ENCODE results near the gene TMPRSS15. TPM values are rescaled to one million over a fixed set of nuclear protein-coding genes. Genes with fewer than 3 reads are reported as not detected.

The TMPRSS15 gene
- total RNA-seq, 1 donor from 2014 or later, result not detected

DNA sequence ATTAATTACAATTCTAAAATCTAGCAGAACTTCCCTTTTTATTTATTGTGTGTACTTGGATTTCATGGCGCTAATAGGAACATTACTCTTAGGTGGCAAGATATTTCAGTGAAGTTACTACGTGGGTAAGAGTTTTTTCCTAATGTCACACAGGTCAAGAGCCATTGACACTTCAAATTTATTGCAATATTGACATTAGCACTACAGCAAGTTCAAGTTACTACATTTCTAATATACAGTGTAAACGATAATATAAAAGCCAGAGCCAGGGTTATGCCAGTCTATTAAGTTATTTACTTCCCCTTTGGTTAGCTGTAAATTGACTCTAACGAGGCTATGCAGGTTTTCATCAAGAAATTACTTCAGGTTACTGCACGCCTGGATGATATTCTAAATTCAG lies 129.2 kb downstream of the TMPRSS15 start:
- H3K4me1 Mint-ChIP-seq, result no peaks in the 10 kb centered on the region
- no peak for DNase-seq (ENCODE audit: low read depth, low spot score)
- no peaks in the 10 kb centered on the region for H3K36me3 Mint-ChIP-seq (ENCODE audit: low read depth)
- H3K27me3 Mint-ChIP-seq (ENCODE audit: low read depth), result no peaks in the 10 kb centered on the region
- no peaks in the 10 kb centered on the region for H3K9me3 Mint-ChIP-seq
- H3K4me3 Mint-ChIP-seq, result no peak overlapping the region
- TF ChIP-seq, protein P1, sequence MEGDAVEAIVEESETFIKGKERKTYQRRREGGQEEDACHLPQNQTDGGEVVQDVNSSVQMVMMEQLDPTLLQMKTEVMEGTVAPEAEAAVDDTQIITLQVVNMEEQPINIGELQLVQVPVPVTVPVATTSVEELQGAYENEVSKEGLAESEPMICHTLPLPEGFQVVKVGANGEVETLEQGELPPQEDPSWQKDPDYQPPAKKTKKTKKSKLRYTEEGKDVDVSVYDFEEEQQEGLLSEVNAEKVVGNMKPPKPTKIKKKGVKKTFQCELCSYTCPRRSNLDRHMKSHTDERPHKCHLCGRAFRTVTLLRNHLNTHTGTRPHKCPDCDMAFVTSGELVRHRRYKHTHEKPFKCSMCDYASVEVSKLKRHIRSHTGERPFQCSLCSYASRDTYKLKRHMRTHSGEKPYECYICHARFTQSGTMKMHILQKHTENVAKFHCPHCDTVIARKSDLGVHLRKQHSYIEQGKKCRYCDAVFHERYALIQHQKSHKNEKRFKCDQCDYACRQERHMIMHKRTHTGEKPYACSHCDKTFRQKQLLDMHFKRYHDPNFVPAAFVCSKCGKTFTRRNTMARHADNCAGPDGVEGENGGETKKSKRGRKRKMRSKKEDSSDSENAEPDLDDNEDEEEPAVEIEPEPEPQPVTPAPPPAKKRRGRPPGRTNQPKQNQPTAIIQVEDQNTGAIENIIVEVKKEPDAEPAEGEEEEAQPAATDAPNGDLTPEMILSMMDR (conservative IDR thresholded peaks at IDR 0.05), result no peak
- H3K27ac Mint-ChIP-seq (ENCODE audit: unreplicated experiment), result no peak overlapping the region

DNA sequence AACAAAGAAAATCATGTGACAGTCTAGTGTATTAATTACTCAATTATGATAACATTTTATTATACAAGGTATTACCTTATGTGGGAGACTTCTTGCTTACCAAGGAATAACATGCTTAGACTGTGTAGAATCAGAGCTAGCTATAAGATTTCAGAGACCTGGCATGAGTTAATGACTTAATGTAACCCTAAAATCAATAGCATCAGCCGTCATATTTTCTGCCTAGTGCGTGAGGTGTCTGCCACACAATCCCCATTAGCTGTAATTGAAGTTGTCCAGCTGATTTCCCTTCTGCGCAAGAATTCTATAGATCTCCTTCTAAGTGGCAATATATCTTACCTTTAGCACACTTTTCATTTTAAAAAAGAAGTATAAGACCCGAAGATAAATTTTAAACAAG lies 130.2 kb downstream of the TMPRSS15 start:
- Mint-ChIP-seq H3K9me3 (peaks cover 3% of the 10 kb centered on the region), H3K27ac (ENCODE audit: unreplicated experiment) (no peak overlapping the region), H3K4me1 (no peaks in the 10 kb centered on the region), H3K27me3 (ENCODE audit: low read depth) (no peaks in the 10 kb centered on the region), H3K4me3 (no peak overlapping the region), H3K36me3 (ENCODE audit: low read depth) (no peaks in the 10 kb centered on the region)
- DNase-seq (ENCODE audit: low read depth, low spot score), result no peak
- TF ChIP-seq, protein P1 (conservative IDR thresholded peaks at IDR 0.05), result no peak

DNA sequence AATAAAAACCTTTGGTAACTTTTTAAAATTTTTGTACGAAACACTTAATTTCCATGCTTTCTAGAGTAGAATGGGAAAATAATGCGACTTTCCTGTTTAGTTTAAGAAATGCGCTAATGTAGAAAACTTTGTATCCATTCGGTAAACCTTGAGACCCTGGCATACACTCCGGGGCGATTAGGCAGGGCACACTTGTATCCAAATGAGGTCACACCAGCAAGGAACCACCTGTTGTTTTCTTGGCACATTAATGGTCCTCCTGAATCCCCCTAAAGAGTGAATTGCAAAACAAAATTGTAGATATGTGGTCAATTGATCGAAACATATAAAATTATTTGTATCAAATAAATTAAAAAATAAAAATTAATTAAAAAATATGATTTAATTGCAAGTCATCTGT lies 133.7 kb downstream of the TMPRSS15 start:
- Mint-ChIP-seq H3K27me3 (ENCODE audit: low read depth) (no peaks in the 10 kb centered on the region), H3K36me3 (ENCODE audit: low read depth) (no peaks in the 10 kb centered on the region), H3K27ac (ENCODE audit: unreplicated experiment) (no peak overlapping the region), H3K4me3 (no peak overlapping the region), H3K4me1 (no peaks in the 10 kb centered on the region), H3K9me3 (peaks cover 3% of the 10 kb centered on the region)
- no peak for DNase-seq (ENCODE audit: low read depth, low spot score)
- TF ChIP-seq, protein P1 (conservative IDR thresholded peaks at IDR 0.05), result no peak

DNA sequence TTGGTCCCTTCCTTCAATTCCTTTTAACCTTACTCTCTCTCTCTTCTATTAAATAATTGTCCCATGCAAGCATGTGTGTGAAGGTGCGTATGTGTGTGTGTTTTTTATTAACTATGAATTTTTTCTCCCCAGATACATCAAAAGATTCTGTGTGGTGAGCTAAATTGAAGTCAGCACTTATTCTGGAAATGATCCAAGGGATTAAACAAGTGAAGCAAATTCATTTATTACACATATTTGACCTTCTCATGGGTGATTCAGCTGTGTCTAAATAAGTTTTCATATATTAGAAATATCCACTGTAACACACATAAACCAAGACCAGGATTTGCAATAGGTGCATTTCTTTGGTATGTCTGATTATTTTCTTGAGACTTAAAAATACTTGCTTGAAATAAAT lies 134.7 kb downstream of the TMPRSS15 start:
- Mint-ChIP-seq H3K36me3 (ENCODE audit: low read depth) (no peaks in the 10 kb centered on the region), H3K27ac (ENCODE audit: unreplicated experiment) (no peak overlapping the region), H3K27me3 (ENCODE audit: low read depth) (no peaks in the 10 kb centered on the region), H3K4me1 (no peaks in the 10 kb centered on the region), H3K4me3 (no peak overlapping the region), H3K9me3 (peaks cover 3% of the 10 kb centered on the region)
- TF ChIP-seq, protein P1 (conservative IDR thresholded peaks at IDR 0.05), result no peak
- DNase-seq (ENCODE audit: low read depth, low spot score), result no peak

DNA sequence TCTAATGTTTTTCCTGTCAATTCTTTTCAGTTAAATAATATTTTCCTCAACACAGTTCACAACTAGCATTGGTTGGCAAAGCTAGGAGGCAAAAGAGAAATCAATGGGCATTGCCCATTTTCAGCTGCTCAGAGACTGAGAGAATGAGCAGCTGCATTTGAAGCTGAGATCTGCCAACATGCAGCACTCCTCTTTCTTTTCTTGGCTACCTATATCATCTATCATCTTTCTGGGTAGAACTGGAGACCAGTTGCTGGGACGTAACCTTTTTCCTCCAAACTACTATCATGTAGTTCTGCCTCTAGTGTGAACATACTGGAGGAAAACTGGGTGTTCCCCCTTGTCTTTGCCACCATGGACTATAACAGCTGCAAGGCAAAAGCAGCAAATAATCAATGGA lies 136.1 kb downstream of the TMPRSS15 start:
- Mint-ChIP-seq H3K36me3 (ENCODE audit: low read depth) (no peaks in the 10 kb centered on the region), H3K9me3 (peaks cover 3% of the 10 kb centered on the region), H3K27me3 (ENCODE audit: low read depth) (no peaks in the 10 kb centered on the region), H3K4me3 (no peak overlapping the region), H3K27ac (ENCODE audit: unreplicated experiment) (no peak overlapping the region), H3K4me1 (no peaks in the 10 kb centered on the region)
- DNase-seq (ENCODE audit: low read depth, low spot score), result no peak
- TF ChIP-seq, protein P1 (conservative IDR thresholded peaks at IDR 0.05), result no peak

DNA sequence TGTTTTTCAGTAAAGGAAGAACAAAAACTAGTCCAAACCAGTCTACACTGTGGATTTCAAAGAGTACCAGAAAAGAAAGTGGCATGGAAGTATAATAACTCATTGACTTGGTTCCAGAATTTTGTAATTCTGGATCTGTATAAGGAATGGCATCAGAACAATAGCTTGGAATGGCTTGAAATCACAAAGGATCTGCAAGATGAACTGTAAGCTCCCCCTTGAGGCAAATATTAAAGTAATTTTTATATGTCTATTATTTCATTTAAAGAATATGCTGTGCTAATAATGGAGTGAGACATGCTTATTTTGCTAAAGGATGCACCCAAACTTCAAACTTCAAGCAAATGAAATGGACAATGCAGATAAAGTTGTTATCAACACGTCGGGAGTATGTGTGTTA lies 137.6 kb downstream of the TMPRSS15 start:
- no peak overlapping the region for H3K27ac Mint-ChIP-seq (ENCODE audit: unreplicated experiment)
- H3K4me3 Mint-ChIP-seq, result no peak overlapping the region
- no peaks in the 10 kb centered on the region for H3K4me1 Mint-ChIP-seq
- no peak for DNase-seq (ENCODE audit: low read depth, low spot score)
- TF ChIP-seq, protein P1 (conservative IDR thresholded peaks at IDR 0.05), result no peak
- no peaks in the 10 kb centered on the region for H3K36me3 Mint-ChIP-seq (ENCODE audit: low read depth)
- H3K27me3 Mint-ChIP-seq (ENCODE audit: low read depth), result no peaks in the 10 kb centered on the region
- H3K9me3 Mint-ChIP-seq, result peaks cover 3% of the 10 kb centered on the region

All from neural crest cell (in vitro differentiated cells).